HL-60 (cell line): ENCODE results near the gene SDK1.
A peak's percentile ranks its signal among the peaks of the same experiment; 100 is the strongest.

Source experiments
- DNase-seq, 2 experiments: peaks; one replicate each; pipeline ENCODE4 v3.0.0-alpha.2; 2010 to 2020; ENCODE audit warnings: low read depth in 1 of 2, low spot score in 1 of 2
- H3K27ac ChIP-seq: fragments of 250-450 bp; sonication (Bioruptor Pico); replicated peaks from 2 replicates; pipeline ENCODE4 v1.5.1; 2020; ENCODE audit warnings: mild to moderate bottlenecking, moderate library complexity
- H3K27me3 ChIP-seq: fragments of 250-450 bp; sonication (Bioruptor Pico); 2 replicates; pipeline ENCODE4 v1.5.1; 2021; ENCODE audit warnings: mild to moderate bottlenecking, moderate library complexity; ENCODE audit not compliant: insufficient read depth, poor library complexity, severe bottlenecking
- H3K4me3 ChIP-seq: replicated peaks from 2 replicates; pipeline ENCODE4 v1.5.1; 2011; ENCODE audit warnings: mild to moderate bottlenecking, control low read depth, low read length; ENCODE audit not compliant: insufficient read depth
- GABPA ChIP-seq: IDR thresholded peaks from 2 replicates; pipeline ENCODE4 v1.6.1; 2012; ENCODE audit warnings: low read depth
- POLR2AphosphoS5 ChIP-seq: IDR thresholded peaks from 2 replicates; pipeline ENCODE4 v1.6.1; 2012; ENCODE audit warnings: low read depth
- SPI1 ChIP-seq: IDR thresholded peaks from 2 replicates; pipeline ENCODE4 v1.6.1; 2012; ENCODE audit warnings: low read depth, mild to moderate bottlenecking, borderline replicate concordance
- TF ChIP-seq, protein P1 (sequence below): IDR thresholded peaks from one replicate; pipeline ENCODE4 v1.5.1; 2011; ENCODE audit warnings: low read length, control low read depth, inconsistent platforms; ENCODE audit not compliant: insufficient read depth
- TF ChIP-seq, protein P2 (sequence below): IDR thresholded peaks from 2 replicates; pipeline ENCODE4 v1.6.1; 2012; ENCODE audit warnings: low read depth; ENCODE audit not compliant: insufficient replicate concordance

Gene SDK1

DNA sequence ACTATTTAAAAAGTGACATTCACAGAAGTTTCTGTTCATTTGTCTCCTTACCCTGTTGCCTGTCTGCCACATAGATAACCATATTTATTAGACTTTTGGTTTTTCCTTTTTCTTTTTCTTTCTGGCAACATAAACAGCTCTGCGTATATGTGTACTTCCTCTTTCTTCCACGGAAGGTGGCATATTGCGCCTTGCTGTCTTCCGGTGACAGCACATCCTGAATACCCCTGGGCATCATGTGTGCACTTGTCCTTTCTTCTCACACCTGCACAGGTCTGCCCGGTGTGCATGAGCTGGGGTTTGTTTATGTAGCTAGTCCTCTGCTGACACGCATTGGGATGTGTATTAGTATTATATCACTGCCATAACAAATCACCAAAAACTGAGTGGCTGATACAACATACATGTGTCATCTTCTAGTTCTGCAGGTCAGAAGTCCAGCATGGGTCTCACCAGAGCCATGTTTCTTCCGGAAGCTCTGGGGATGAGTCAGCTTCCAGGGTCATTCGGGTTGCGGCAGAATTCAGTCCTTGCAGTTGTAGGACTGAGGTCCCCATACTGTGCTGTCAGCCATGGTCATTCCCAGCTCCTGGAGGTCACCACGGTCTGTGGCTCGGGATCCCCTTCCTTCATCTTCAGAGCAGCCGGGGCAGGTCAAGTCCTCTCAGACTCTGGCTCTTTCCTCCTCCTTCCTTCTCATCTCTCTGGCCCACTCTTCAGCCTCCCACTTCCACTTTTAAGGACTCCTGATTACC, 785.1 kb downstream of the SDK1 start:
- DNase-seq: peak in 1 of 2 experiments; percentile 19
- no peak overlapping the region for H3K27ac ChIP-seq

DNA sequence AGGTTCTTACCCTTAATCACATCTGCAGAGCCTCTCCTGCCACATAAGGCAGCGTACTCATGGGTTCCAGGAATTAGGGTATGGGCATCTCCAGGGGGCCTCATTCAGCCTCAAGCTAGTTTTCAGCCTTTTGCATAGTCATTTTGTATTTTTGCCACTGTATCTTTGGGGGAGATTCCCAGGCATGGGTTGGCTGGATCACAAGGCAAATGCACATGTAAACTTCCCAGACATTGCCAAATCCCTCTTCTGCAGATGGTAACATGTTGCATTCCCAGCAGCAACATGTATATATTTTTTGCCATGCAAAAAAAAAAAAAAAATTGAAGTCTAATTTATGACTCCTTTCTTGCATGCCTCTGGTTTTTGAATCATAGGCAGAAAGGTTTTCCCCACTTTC, 785.7 kb downstream of the SDK1 start:
- H3K27ac ChIP-seq: no peak overlapping the region
- DNase-seq: no peak
- H3K4me3 ChIP-seq: no peak overlapping the region
- TF ChIP-seq, protein P1, sequence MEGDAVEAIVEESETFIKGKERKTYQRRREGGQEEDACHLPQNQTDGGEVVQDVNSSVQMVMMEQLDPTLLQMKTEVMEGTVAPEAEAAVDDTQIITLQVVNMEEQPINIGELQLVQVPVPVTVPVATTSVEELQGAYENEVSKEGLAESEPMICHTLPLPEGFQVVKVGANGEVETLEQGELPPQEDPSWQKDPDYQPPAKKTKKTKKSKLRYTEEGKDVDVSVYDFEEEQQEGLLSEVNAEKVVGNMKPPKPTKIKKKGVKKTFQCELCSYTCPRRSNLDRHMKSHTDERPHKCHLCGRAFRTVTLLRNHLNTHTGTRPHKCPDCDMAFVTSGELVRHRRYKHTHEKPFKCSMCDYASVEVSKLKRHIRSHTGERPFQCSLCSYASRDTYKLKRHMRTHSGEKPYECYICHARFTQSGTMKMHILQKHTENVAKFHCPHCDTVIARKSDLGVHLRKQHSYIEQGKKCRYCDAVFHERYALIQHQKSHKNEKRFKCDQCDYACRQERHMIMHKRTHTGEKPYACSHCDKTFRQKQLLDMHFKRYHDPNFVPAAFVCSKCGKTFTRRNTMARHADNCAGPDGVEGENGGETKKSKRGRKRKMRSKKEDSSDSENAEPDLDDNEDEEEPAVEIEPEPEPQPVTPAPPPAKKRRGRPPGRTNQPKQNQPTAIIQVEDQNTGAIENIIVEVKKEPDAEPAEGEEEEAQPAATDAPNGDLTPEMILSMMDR: no peak
- TF ChIP-seq GABPA (no peak), SPI1 (no peak), POLR2AphosphoS5 (no peak)
- TF ChIP-seq, protein P2, sequence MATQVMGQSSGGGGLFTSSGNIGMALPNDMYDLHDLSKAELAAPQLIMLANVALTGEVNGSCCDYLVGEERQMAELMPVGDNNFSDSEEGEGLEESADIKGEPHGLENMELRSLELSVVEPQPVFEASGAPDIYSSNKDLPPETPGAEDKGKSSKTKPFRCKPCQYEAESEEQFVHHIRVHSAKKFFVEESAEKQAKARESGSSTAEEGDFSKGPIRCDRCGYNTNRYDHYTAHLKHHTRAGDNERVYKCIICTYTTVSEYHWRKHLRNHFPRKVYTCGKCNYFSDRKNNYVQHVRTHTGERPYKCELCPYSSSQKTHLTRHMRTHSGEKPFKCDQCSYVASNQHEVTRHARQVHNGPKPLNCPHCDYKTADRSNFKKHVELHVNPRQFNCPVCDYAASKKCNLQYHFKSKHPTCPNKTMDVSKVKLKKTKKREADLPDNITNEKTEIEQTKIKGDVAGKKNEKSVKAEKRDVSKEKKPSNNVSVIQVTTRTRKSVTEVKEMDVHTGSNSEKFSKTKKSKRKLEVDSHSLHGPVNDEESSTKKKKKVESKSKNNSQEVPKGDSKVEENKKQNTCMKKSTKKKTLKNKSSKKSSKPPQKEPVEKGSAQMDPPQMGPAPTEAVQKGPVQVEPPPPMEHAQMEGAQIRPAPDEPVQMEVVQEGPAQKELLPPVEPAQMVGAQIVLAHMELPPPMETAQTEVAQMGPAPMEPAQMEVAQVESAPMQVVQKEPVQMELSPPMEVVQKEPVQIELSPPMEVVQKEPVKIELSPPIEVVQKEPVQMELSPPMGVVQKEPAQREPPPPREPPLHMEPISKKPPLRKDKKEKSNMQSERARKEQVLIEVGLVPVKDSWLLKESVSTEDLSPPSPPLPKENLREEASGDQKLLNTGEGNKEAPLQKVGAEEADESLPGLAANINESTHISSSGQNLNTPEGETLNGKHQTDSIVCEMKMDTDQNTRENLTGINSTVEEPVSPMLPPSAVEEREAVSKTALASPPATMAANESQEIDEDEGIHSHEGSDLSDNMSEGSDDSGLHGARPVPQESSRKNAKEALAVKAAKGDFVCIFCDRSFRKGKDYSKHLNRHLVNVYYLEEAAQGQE: no peak
- no peaks in the 10 kb centered on the region for H3K27me3 ChIP-seq

More for the DNA sequence above, 785.1 kb downstream of the SDK1 start:
- Histone ChIP-seq H3K27me3 (no peaks in the 10 kb centered on the region), H3K4me3 (no peak overlapping the region)
- TF ChIP-seq POLR2AphosphoS5: no peak
- TF ChIP-seq SPI1: peak; percentile 31; the same call in 1 of the 2 replicates
- TF ChIP-seq, protein P2: no peak
- TF ChIP-seq GABPA: peak; percentile 58; the same call in 1 of the 2 replicates
- TF ChIP-seq, protein P1: no peak

DNA sequence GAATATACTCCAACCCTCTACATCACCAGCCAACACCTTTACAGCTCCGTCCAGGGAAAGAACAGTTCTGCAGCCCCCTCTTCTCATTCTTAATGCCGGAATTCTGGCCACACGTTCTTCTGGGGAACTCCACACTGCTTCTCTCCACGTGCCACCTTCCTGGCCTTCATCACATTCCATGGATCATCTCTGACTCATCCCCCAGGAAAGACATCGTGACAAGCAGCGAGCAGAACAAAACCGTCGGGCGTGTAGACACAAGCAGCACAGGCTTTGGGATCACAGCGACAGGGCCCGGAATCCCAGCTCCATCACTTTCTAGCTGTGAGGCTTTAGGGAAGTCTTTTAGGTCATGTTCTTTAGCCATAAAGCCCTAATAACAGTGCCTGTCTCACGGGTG, 790.7 kb downstream of the SDK1 start:
- Histone ChIP-seq H3K4me3 (no peak overlapping the region), H3K27me3 (no peaks in the 10 kb centered on the region), H3K27ac (no peak overlapping the region)
- DNase-seq: no peak
- TF ChIP-seq, protein P1: no peak

DNA sequence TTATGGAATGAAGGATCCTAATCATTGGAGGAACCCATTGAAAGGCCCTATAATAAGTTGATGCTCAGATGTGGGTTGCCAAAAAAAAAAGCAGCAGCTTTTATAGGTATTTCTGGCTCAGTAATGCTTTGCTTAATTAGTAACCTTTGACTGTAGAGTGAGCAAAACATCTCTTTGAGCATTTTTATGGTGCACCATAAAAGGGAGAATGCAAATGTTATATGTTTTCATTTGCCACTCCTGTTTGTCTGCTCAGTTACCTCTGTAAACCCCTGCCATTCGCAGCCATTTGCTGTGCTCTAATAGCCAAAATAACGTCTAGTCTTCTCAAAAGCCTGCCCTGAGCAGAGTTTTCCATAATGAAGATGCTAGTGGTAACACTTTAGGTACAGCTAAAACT, 792.0 kb downstream of the SDK1 start:
- no peak for DNase-seq
- no peak for TF ChIP-seq GABPA
- TF ChIP-seq POLR2AphosphoS5: no peak
- TF ChIP-seq, protein P1: no peak
- TF ChIP-seq SPI1: no peak
- TF ChIP-seq, protein P2: no peak
- Histone ChIP-seq H3K4me3 (no peak overlapping the region), H3K27me3 (no peaks in the 10 kb centered on the region), H3K27ac (no peak overlapping the region)
